Measurements from ENCODE around the gene RFTN2. TPM values are rescaled to one million over a fixed set of nuclear protein-coding genes. Genes with fewer than 3 reads are reported as not detected.
"Not testable (repeated sequence)": the region's sequence is repeated elsewhere in the genome, so short reads cannot be mapped to it uniquely, and the experiment has no call there.

Gene RFTN2
- polyA plus RNA-seq, 4 donors = 18.3 to 36.6 (median 24.5) TPM

DNA sequence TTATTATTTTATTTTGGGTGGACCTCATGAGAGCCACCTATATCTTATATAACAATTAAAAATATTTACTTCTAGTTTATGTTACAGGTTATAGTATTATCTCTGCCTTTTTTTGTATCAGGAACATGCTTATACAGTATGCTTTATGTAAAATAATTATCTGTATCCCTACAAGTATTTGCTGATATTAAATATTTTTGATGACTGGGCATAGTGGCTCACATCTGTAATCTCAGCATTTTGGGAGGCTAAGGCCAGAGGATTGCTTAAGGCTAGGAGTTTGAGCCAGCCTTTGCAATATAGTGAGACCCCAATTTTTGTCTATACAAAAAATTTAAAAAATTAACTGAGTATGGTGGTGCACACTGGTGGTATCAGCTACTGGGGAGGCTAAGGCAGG lies 119.9 kb downstream of the RFTN2 start:
- no peak for DNase-seq (ENCODE audit: low read depth in 4 of 4, low spot score in 3 of 4)

DNA sequence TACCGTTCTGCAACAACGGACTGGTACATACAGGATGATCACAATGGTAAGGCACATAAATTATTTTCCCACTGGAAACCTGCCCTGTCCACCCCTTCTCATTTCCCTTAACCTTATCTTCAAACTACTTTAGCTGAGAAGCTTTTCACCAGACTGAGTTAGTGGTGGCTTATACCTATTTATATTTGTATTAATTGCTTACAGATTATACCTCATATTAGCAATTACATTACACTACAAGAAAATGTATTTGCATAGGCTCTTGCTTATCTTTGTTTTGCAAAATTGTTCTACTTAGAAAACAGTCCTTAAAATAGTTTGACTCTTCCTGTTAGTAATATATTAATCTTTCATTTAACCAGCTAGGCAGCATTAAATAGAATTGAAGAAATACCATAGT lies 124.1 kb downstream of the RFTN2 start:
- not testable (repeated sequence) for DNase-seq (ENCODE audit: low read depth in 4 of 4, low spot score in 3 of 4)

DNA sequence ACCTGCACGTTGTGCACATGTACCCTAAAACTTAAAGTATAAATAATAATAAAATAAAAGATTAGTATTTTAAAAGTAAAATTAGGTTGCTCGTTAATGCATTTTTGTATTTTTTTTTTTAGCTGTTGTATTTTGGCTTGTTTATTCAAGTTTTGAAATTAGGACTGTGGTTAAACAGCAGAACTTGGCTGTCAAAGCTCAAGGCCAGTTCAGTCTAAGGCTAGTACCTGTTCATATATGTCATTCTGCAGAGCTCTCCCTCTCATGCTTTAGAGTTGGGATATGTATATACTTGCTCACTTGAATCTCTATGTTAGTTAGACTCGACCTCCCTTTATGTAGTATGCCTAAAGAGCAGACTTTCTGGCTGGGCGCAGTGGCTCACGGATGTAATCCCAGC lies 126.8 kb downstream of the RFTN2 start:
- DNase-seq (ENCODE audit: low read depth in 4 of 4, low spot score in 3 of 4) = no peak

DNA sequence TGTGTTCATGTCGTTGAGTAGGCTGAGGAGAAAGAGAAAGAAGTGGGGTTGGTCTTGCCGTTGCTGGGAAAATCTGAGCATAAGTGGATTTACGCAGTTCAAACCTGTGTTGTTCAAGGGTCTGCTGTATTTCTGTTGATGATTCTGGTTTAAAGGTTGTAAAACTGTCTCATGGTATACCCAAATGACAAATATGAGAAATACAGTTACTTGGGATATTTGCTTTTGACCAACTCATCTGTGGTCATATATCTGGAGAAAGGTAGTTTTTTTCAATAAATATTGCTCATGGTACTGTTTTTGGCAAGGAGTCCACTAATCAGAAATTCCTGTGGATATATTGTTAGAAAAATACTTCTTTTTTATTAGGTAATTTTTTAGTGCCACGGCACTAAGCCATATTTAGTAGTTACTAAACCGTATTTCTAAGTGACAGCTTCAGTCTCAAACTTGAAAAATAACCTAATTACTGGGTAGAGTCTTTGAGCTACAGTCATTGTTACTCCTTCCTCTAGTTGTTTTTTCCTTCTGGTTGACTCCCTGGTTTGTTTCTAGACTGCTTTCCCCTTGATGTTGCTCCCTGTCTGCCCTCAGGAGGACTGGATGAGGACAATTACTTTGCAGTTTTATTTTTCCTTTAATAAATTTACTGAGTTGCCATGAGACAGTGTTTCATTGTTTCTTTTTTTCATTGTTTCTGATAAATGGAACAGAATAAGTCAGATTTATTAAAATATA lies 128.1 kb downstream of the RFTN2 start:
- no peak for DNase-seq (ENCODE audit: low read depth in 4 of 4, low spot score in 3 of 4)

DNA sequence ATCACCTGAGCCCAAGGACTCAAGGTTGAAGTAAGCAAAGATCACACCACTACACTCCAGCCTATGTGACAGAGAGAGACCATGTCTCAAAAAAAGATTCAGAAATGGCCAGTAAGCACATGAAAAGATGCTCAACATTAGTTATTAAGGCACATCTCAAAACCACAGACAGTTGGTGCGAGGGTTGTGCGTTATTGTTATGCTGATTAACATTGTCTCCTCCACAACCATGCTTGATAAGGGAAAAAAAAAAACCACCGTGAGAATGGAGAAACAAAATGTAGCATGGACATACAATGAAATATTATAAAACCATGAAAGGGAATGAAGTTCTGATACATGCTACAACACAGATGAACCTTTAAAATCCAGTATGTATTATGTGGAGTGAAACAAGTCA lies 132.2 kb downstream of the RFTN2 start:
- no peak for DNase-seq (ENCODE audit: low read depth in 4 of 4, low spot score in 3 of 4)

DNA sequence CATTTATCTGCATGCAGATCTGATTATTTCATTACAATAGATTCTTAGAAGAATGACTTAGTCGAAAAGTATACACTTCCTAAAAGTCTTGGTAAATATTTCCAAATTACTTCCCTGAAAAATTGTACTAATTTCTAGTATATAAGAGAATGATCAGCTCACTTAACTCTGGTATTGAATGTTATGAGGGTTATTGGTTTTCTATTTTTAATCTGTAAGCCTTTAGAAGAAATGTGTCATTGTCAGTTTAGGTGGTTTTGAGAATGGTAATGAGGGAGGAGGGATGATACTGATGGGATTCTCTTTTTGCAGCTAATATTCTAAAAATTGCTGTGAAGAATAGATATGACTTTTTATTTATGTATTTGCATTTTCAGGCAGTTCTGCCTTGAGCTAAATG lies 135.7 kb downstream of the RFTN2 start:
- DNase-seq (ENCODE audit: low read depth in 4 of 4, low spot score in 3 of 4) = no peak

DNA sequence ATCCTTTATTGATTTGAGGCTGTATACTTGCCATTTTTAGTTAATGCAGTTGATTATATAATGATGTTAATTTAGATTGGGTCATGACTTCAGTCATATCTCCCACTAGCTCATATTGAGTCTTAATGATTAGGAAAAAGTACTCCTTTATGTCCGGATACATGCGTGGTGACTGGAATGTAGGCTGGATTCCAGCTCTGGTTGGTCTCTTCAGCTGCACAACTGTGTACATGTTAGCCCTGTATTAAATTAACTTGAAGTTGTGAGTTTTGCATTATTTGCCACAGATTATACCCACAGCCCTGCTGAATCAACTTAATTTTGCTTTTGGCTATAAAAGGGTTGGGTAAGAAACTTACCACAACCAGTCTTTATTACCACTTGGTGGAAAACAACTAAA lies 137.0 kb downstream of the RFTN2 start:
- DNase-seq (ENCODE audit: low read depth in 4 of 4, low spot score in 3 of 4) = no peak

Other genes with a start within 250 kb of the RFTN2 start
- 100 to 1,000 TPM; 476 to 683 (median 543) TPM for gene SF3B1, start 240.6 kb downstream of the RFTN2 start, polyA plus RNA-seq (ENCODE audit: insufficient read length in 4 of 4)
- 10 to 100 TPM; 15.7 to 20.4 (median 17.6) TPM for gene COQ10B, start 222.0 kb downstream of the RFTN2 start, polyA plus RNA-seq (ENCODE audit: insufficient read length in 4 of 4)
- gene HSPD1, start 175.7 kb downstream of the RFTN2 start, polyA plus RNA-seq (ENCODE audit: insufficient read length in 4 of 4) = 100 to 1,000 TPM; 296 to 683 (median 597) TPM
- 100 to 1,000 TPM; 116 to 289 (median 230) TPM for gene HSPE1, start 175.2 kb downstream of the RFTN2 start, polyA plus RNA-seq (ENCODE audit: insufficient read length in 4 of 4)
- 10 to 100 TPM; 43.2 to 59.4 (median 49.5) TPM for gene MOB4, start 159.5 kb downstream of the RFTN2 start, polyA plus RNA-seq (ENCODE audit: insufficient read length in 4 of 4)
- gene MARS2, start 29.8 kb upstream of the RFTN2 start, polyA plus RNA-seq (ENCODE audit: insufficient read length in 4 of 4) = 1 to 10 TPM; 2.6 to 8.6 (median 7.5) TPM
- gene BOLL, start 109.7 kb upstream of the RFTN2 start, polyA plus RNA-seq (ENCODE audit: insufficient read length in 4 of 4) = under 1 TPM in 1 of 4 donors, not detected in 3; 0.20 TPM
- 10 to 100 TPM; 14.9 to 23.4 (median 18.3) TPM for gene PLCL1, start 129.0 kb upstream of the RFTN2 start, polyA plus RNA-seq (ENCODE audit: insufficient read length in 4 of 4)